MM.1S (cell line): ENCODE data around the gene PEX13.
"Not testable (repeated sequence)": the region's sequence is repeated elsewhere in the genome, so short reads cannot be mapped to it uniquely, and the experiment has no call there.

Experiments used
- DNase-seq: peaks from one replicate; pipeline ENCODE4 v3.0.0-alpha.2; 2015
- H2AFZ ChIP-seq: fragments of 300-600 bp; sonication (generic); 2 replicates; pipeline ENCODE4 v1.6.0; 2016; ENCODE audit warnings: antibody characterized with exemption, low read length
- H3F3A ChIP-seq: fragments of 300-600 bp; sonication (generic); 2 replicates; pipeline ENCODE4 v1.6.1; 2016; ENCODE audit warnings: mild to moderate bottlenecking, antibody characterized with exemption, low read length, moderate library complexity, mixed read lengths; ENCODE audit not compliant: insufficient read depth
- H3K27ac ChIP-seq: fragments of 300-600 bp; sonication (generic); 2 replicates; pipeline ENCODE4 v1.5.1; 2016; ENCODE audit warnings: mild to moderate bottlenecking, low read length
- H3K27me3 ChIP-seq: fragments of 300-600 bp; sonication (generic); replicated peaks from 2 replicates; pipeline ENCODE4 v1.6.0; 2016; ENCODE audit warnings: low read length; ENCODE audit not compliant: insufficient read depth
- H3K36me3 ChIP-seq: fragments of 300-600 bp; sonication (generic); replicated peaks from 2 replicates; pipeline ENCODE4 v1.6.1; 2016; ENCODE audit warnings: mild to moderate bottlenecking, low read length, mixed read lengths; ENCODE audit not compliant: insufficient read depth
- H3K4me1 ChIP-seq: fragments of 300-600 bp; sonication (generic); 2 replicates; pipeline ENCODE4 v1.6.1; 2016; ENCODE audit warnings: low read length, mixed read lengths
- H3K4me2 ChIP-seq: fragments of 300-600 bp; sonication (generic); 2 replicates; pipeline ENCODE4 v1.6.0; 2016; ENCODE audit warnings: low read depth, low read length
- H3K4me3 ChIP-seq: fragments of 300-600 bp; sonication (generic); 2 replicates; pipeline ENCODE4 v1.5.1; 2016; ENCODE audit warnings: low read length, mixed read lengths
- H3K79me2 ChIP-seq: fragments of 300-600 bp; sonication (generic); 2 replicates; pipeline ENCODE4 v1.6.1; 2016; ENCODE audit warnings: mixed run types, low read length, mixed read lengths
- H3K9ac ChIP-seq: fragments of 300-600 bp; sonication (generic); 2 replicates; pipeline ENCODE4 v1.6.1; 2016; ENCODE audit warnings: low read length, mixed read lengths
- H3K9me2 ChIP-seq: fragments of 300-600 bp; sonication (generic); replicated peaks from 2 replicates; pipeline ENCODE4 v1.6.1; 2016; ENCODE audit warnings: mild to moderate bottlenecking, low read length, mixed read lengths; ENCODE audit not compliant: insufficient read depth
- H3K9me3 ChIP-seq: fragments of 300-600 bp; sonication (generic); replicated peaks from 2 replicates; pipeline ENCODE4 v1.6.1; 2016; ENCODE audit warnings: mild to moderate bottlenecking, low read length, mixed read lengths; ENCODE audit not compliant: insufficient read depth
- H4K20me1 ChIP-seq: fragments of 300-600 bp; sonication (generic); 2 replicates; pipeline ENCODE4 v1.6.1; 2016; ENCODE audit warnings: mild to moderate bottlenecking, low read length, moderate library complexity, mixed read lengths; ENCODE audit not compliant: insufficient read depth
- CTCF ChIP-seq: fragments of 300-600 bp; sonication (generic); IDR thresholded peaks from 2 replicates; pipeline ENCODE4 v1.5.1; 2016; ENCODE audit warnings: antibody characterized with exemption, low read length, mixed read lengths
- EZH2 ChIP-seq: fragments of 300-600 bp; sonication (generic); optimal IDR thresholded peaks from 2 replicates; pipeline ENCODE3; 2017; ENCODE audit warnings: low read depth, mild to moderate bottlenecking, antibody characterized with exemption, low read length, mixed read lengths
- EZH2phosphoT487 ChIP-seq: fragments of 300-600 bp; sonication (generic); IDR thresholded peaks from 2 replicates; pipeline ENCODE4 v1.6.1; 2018; ENCODE audit warnings: antibody characterized with exemption, low read length

Gene PEX13

GRCh38 chr2:60984720-60985119 lies 32.8 kb upstream of the PEX13 start:
- no peak overlapping the region for H3K9ac ChIP-seq
- H3K9me3 ChIP-seq: no peaks in the 10 kb centered on the region
- DNase-seq: no peak
- H3K4me2 ChIP-seq: no peak overlapping the region
- no peaks in the 10 kb centered on the region for H3F3A ChIP-seq
- H4K20me1 ChIP-seq: no peaks in the 10 kb centered on the region
- H3K27me3 ChIP-seq: no peaks in the 10 kb centered on the region
- H3K4me3 ChIP-seq: no peak overlapping the region
- TF ChIP-seq CTCF: no peak
- TF ChIP-seq EZH2phosphoT487: no peak
- TF ChIP-seq EZH2: no peak
- no peak overlapping the region for H2AFZ ChIP-seq
- no peaks in the 10 kb centered on the region for H3K36me3 ChIP-seq
- H3K79me2 ChIP-seq: no peaks in the 10 kb centered on the region
- no peaks in the 10 kb centered on the region for H3K9me2 ChIP-seq
- H3K27ac ChIP-seq: no peak overlapping the region
- no peaks in the 10 kb centered on the region for H3K4me1 ChIP-seq

- Histone ChIP-seq H3K27ac (no peak overlapping the region), H3F3A (no peaks in the 10 kb centered on the region), H4K20me1 (no peaks in the 10 kb centered on the region), H3K4me1 (no peaks in the 10 kb centered on the region), H3K9ac (no peak overlapping the region), H3K9me2 (no peaks in the 10 kb centered on the region), H3K79me2 (no peaks in the 10 kb centered on the region), H3K36me3 (no peaks in the 10 kb centered on the region), H3K4me2 (no peak overlapping the region), H3K4me3 (no peak overlapping the region), H3K9me3 (no peaks in the 10 kb centered on the region), H3K27me3 (no peaks in the 10 kb centered on the region), H2AFZ (no peak overlapping the region)
- no peak for DNase-seq
- TF ChIP-seq CTCF (no peak), EZH2phosphoT487 (no peak), EZH2 (no peak)
Observed at GRCh38 chr2:60987041-60987440, 30.5 kb upstream of the PEX13 start.

DNA sequence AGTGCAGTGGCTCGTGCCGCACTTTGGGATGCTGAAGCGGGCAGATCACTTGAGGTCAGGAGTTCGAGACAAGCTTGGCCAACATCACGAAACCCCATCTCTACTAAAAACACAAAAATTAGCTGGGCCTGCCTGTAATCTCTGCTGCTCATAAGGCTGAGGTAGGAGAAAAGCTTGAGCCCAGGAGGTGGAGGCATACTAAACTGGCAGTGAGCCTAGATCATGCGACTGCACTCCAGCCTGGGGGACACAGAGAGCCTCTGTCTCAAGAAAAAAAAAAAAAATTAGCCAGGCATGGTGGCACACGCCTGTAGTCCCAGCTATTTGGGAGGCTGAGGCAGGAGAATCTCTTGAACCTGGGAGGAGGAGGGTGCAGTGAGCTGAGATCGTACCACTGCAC lies 29.9 kb upstream of the PEX13 start:
- H3K4me3 ChIP-seq, H3K79me2 ChIP-seq, H3K27me3 ChIP-seq, H3K9me3 ChIP-seq, H3K36me3 ChIP-seq, H2AFZ ChIP-seq, H3K9ac ChIP-seq, DNase-seq, H3K9me2 ChIP-seq, H3F3A ChIP-seq, H3K4me2 ChIP-seq, H3K27ac ChIP-seq, H3K4me1 ChIP-seq, H4K20me1 ChIP-seq: not testable (repeated sequence)

DNA sequence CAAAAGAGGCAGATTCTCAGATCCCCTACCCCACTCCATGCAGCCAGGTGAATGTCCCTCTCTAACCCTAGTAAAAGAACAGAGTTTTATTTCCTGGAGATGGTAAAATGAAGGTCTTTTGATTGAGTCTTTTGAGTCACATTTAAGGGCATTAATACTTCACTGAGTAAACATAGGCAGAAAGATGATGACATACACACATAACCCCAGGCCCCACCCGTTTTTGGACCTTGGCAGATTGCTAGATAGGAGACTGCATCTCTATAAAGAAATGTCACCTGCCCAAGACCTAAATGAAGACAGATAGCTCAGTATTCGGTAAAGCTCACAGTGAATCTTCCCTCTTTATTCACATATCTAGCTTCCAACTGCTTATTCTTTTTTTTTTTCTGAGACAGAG lies 28.3 kb upstream of the PEX13 start:
- TF ChIP-seq EZH2phosphoT487 (no peak), CTCF (no peak), EZH2 (no peak)
- H3K27ac ChIP-seq: no peak overlapping the region
- DNase-seq: no peak
- no peaks in the 10 kb centered on the region for H4K20me1 ChIP-seq
- no peaks in the 10 kb centered on the region for H3K9me3 ChIP-seq
- H3K79me2 ChIP-seq: no peaks in the 10 kb centered on the region
- H3K9me2 ChIP-seq: no peaks in the 10 kb centered on the region
- no peaks in the 10 kb centered on the region for H3K36me3 ChIP-seq
- H3K4me1 ChIP-seq: peaks cover 3% of the 10 kb centered on the region; the same call in 1 of the 2 replicates
- no peak overlapping the region for H3K9ac ChIP-seq
- no peak overlapping the region for H2AFZ ChIP-seq
- peaks cover 8% of the 10 kb centered on the region for H3F3A ChIP-seq
- no peaks in the 10 kb centered on the region for H3K27me3 ChIP-seq
- H3K4me3 ChIP-seq: no peak overlapping the region
- no peak overlapping the region for H3K4me2 ChIP-seq
